OCI-LY7 (cell line): ENCODE data around the gene ORC3. TPM values are rescaled to one million over a fixed set of nuclear protein-coding genes. Genes with fewer than 3 reads are reported as not detected.

Experiments used
- BruUV-seq: library from RNA; stranded (reverse); fragments of 400-500 nt; replicated peaks from 2 replicates; lab custom pipeline; 2021; lab: Mats Ljungman, UMichigan
- CTCF ChIA-PET: fragments of 300-600 bp; sonication (Branson Sonifier 250); formaldehyde crosslinking; loops from one replicate; lab custom pipeline; 2022; ENCODE audit warnings: antibody characterized with exemption; ENCODE audit not compliant: unreplicated experiment; lab: Charles Lee
- POLR2A ChIA-PET: fragments of 300-600 bp; sonication (Branson Sonifier 250); formaldehyde crosslinking; loops from one replicate; lab custom pipeline; 2022; ENCODE audit warnings: antibody characterized with exemption; lab: Charles Lee
- DNase-seq: peaks from one replicate; pipeline ENCODE4 v3.0.0-alpha.2; 2015; ENCODE audit warnings: low spot score
- H2AFZ ChIP-seq: fragments of 200-600 bp; sonication (generic), shearing (Covaris generic); 2 replicates; pipeline ENCODE4 v1.6.1; 2014; ENCODE audit warnings: mild to moderate bottlenecking, antibody characterized with exemption, low read length, moderate library complexity
- H3K27ac ChIP-seq: fragments of 200-600 bp; sonication (generic); 2 replicates; pipeline ENCODE4 v1.5.1; 2014; ENCODE audit warnings: mixed run types, low read depth, mild to moderate bottlenecking, moderate library complexity, low read length, inconsistent platforms; ENCODE audit not compliant: poor library complexity, severe bottlenecking
- H3K36me3 ChIP-seq: fragments of 200-600 bp; sonication (generic); 2 replicates; pipeline ENCODE4 v1.6.1; 2014; ENCODE audit warnings: mild to moderate bottlenecking, antibody characterized with exemption, low read length, moderate library complexity, mixed read lengths; ENCODE audit not compliant: insufficient read depth
- H3K4me1 ChIP-seq: fragments of 200-600 bp; sonication (generic); 2 replicates; pipeline ENCODE4 v1.5.1; 2014; ENCODE audit warnings: mild to moderate bottlenecking, low read length; ENCODE audit not compliant: insufficient read depth, poor library complexity, severe bottlenecking
- H3K4me2 ChIP-seq: fragments of 200-600 bp; sonication (generic); 2 replicates; pipeline ENCODE4 v1.6.1; 2014; ENCODE audit warnings: mild to moderate bottlenecking, low read length
- H3K4me3 ChIP-seq: fragments of 200-600 bp; sonication (generic); 2 replicates; pipeline ENCODE4 v1.5.1; 2014; ENCODE audit warnings: mild to moderate bottlenecking, low read depth, low read length; ENCODE audit not compliant: poor library complexity, severe bottlenecking
- H3K79me2 ChIP-seq: fragments of 200-600 bp; sonication (generic); 2 replicates; pipeline ENCODE4 v1.6.1; 2016; ENCODE audit warnings: low read depth, mild to moderate bottlenecking, low read length, moderate library complexity, mixed read lengths; ENCODE audit not compliant: insufficient read depth
- H3K9me2 ChIP-seq: fragments of 200-600 bp; sonication (generic); 2 replicates; pipeline ENCODE4 v1.6.1; 2016; ENCODE audit warnings: mild to moderate bottlenecking, low read length, mixed read lengths; ENCODE audit not compliant: insufficient read depth
- H3K9me3 ChIP-seq: fragments of 200-600 bp; sonication (generic); 2 replicates; pipeline ENCODE4 v1.6.1; 2014; ENCODE audit warnings: mild to moderate bottlenecking, mixed run types, low read length, mixed read lengths
- H4K20me1 ChIP-seq: fragments of 200-600 bp; sonication (generic); 2 replicates; pipeline ENCODE4 v1.6.1; 2014; ENCODE audit warnings: mild to moderate bottlenecking, antibody characterized with exemption, low read length, moderate library complexity, mixed read lengths; ENCODE audit not compliant: insufficient read depth
- CTCF ChIP-seq: fragments of 200-600 bp; sonication (generic); conservative IDR thresholded peaks from 2 replicates; pipeline ENCODE4 v1.5.1; 2014; ENCODE audit warnings: mild to moderate bottlenecking, antibody characterized with exemption, low read length, moderate library complexity, mixed read lengths
- EZH2phosphoT487 ChIP-seq: fragments of 200-600 bp; sonication (generic); IDR thresholded peaks from 2 replicates; pipeline ENCODE4 v1.6.1; 2018; ENCODE audit warnings: low read depth, borderline replicate concordance, mild to moderate bottlenecking, mixed run types, antibody characterized with exemption, low read length, moderate library complexity, mixed read lengths
- intact Hi-C: fragments of 100-400 bp; cut with micrococcal nuclease; formaldehyde crosslinking; loops from one replicate; pipeline ENCODE4 v1.10.0; 2022; ENCODE audit not compliant: unreplicated experiment
- total RNA-seq, 2 experiments: library from RNA; depleted of rRNA in 1 of 2; stranded (reverse); fragments of >200 nt in 1 of 2; shearing (Covaris generic) in 1 of 2; gene quantifications; 2 replicates each; pipeline ENCODE4 v1.2.3, GENCODE V29; 2014 to 2022

ORC3 gene
- total RNA-seq, 2 experiments from 2014 or later: 34.8 to 45.0 TPM

DNA sequence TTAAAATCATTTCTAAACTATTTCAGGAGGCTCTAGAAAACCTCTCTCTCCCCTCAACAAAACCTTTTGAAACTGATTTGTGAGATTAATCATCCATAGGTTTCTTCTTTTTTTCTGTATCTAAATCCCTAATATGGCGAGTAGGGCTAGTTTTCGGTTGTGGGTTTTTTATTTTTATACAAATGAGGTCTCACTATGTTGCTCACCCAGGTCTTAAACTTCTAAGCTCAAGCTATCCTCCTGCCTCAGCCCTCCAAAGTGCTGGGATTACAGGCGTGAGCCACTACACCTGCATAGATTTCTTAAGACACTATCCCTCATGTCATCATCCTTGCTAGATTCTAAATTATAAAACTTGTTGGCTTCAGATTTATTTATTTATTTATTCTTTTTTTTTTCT lies 43.9 kb downstream of the ORC3 start:
- DNase-seq: no peak
- H3K9me2 ChIP-seq: no peaks in the 10 kb centered on the region
- TF ChIP-seq EZH2phosphoT487 (no peak), CTCF (no peak)
- no peak overlapping the region for H3K4me3 ChIP-seq
- H3K79me2 ChIP-seq: no peaks in the 10 kb centered on the region
- H3K9me3 ChIP-seq: no peaks in the 10 kb centered on the region
- no peak overlapping the region for H3K4me2 ChIP-seq
- CTCF ChIA-PET: no interaction called here
- H3K4me1 ChIP-seq: peaks cover 6% of the 10 kb centered on the region
- peaks cover 70% of the 10 kb centered on the region for H3K36me3 ChIP-seq
- BruUV-seq: no TSS peak
- no peak overlapping the region for H2AFZ ChIP-seq
- intact Hi-C loops: no loop called here
- POLR2A ChIA-PET: no interaction called here
- H3K27ac ChIP-seq: no peak overlapping the region
- no peaks in the 10 kb centered on the region for H4K20me1 ChIP-seq

GRCh38 chr6:87636315-87636714 lies 46.4 kb downstream of the ORC3 start:
- BruUV-seq: no TSS peak
- Histone ChIP-seq H3K36me3 (peaks cover 66% of the 10 kb centered on the region), H3K9me3 (no peaks in the 10 kb centered on the region), H4K20me1 (no peaks in the 10 kb centered on the region), H3K4me2 (no peak overlapping the region), H3K4me1 (peaks cover 6% of the 10 kb centered on the region), H3K79me2 (no peaks in the 10 kb centered on the region), H3K9me2 (no peaks in the 10 kb centered on the region), H3K27ac (no peak overlapping the region), H3K4me3 (no peak overlapping the region), H2AFZ (no peak overlapping the region)
- no peak for DNase-seq
- intact Hi-C loops: no loop called here
- POLR2A ChIA-PET: interaction anchor here (0.6 to 1.1 kb wide), 3 partner anchors 11 to 114 kb away, joined by 4 to 5 read pairs (median 5); no protein-coding TSS in a partner anchor
- TF ChIP-seq EZH2phosphoT487 (no peak), CTCF (no peak)
- CTCF ChIA-PET: no interaction called here

GRCh38 chr6:87637106-87637505 lies 47.2 kb downstream of the ORC3 start:
- no peak overlapping the region for H2AFZ ChIP-seq
- H3K9me3 ChIP-seq: no peaks in the 10 kb centered on the region
- intact Hi-C loops: no loop called here
- TF ChIP-seq CTCF: no peak
- TF ChIP-seq EZH2phosphoT487: no peak
- peaks cover 6% of the 10 kb centered on the region for H3K4me1 ChIP-seq
- CTCF ChIA-PET: no interaction called here
- peaks cover 66% of the 10 kb centered on the region for H3K36me3 ChIP-seq
- POLR2A ChIA-PET: interaction anchor here (0.6 to 1.2 kb wide), 6 partner anchors 10 to 115 kb away, joined by 3 to 7 read pairs (median 4); no protein-coding TSS in a partner anchor
- no peaks in the 10 kb centered on the region for H3K9me2 ChIP-seq
- no peaks in the 10 kb centered on the region for H4K20me1 ChIP-seq
- H3K79me2 ChIP-seq: no peaks in the 10 kb centered on the region
- BruUV-seq: no TSS peak
- H3K4me3 ChIP-seq: no peak overlapping the region
- DNase-seq: no peak
- no peak overlapping the region for H3K27ac ChIP-seq
- H3K4me2 ChIP-seq: no peak overlapping the region
